ENCODE data around the gene RFXANK. TPM values are rescaled to one million over a fixed set of nuclear protein-coding genes. Genes with fewer than 3 reads are reported as not detected.

The RFXANK gene
- total RNA-seq, 1 donor from 2014 or later: 31.2 TPM

- no peak overlapping the region for H3K4me2 ChIP-seq
- H3K27me3 Mint-ChIP-seq (ENCODE audit: insufficient read depth, low read depth): peaks cover 5% of the 10 kb centered on the region
- H3K9ac ChIP-seq: no peak overlapping the region
- H3K9me3 Mint-ChIP-seq: no peaks in the 10 kb centered on the region
- H3K27ac Mint-ChIP-seq: no peak overlapping the region
- no peaks in the 10 kb centered on the region for H3K79me2 ChIP-seq (ENCODE audit: low read depth)
- H3K36me3 Mint-ChIP-seq: no peaks in the 10 kb centered on the region
- H3K27ac ChIP-seq: no peak overlapping the region
- no peaks in the 10 kb centered on the region for H3F3A ChIP-seq (ENCODE audit: low read depth)
- no peak overlapping the region for H3K4me3 ChIP-seq
- H3K4me3 Mint-ChIP-seq: no peak overlapping the region
- DNase-seq (ENCODE audit: low spot score): no peak
- no peak for TF ChIP-seq CTCF (IDR thresholded peaks at IDR 0.05)
- no peak for TF ChIP-seq EZH2phosphoT487 (IDR thresholded peaks at IDR 0.05)
- no peak for TF ChIP-seq EZH2 (IDR thresholded peaks at IDR 0.05)
- no peaks in the 10 kb centered on the region for H3K4me1 Mint-ChIP-seq
- H3K27me3 ChIP-seq: peaks cover 1% of the 10 kb centered on the region
- H3K4me1 ChIP-seq: no peaks in the 10 kb centered on the region
- H3K36me3 ChIP-seq: no peaks in the 10 kb centered on the region
- H4K20me1 ChIP-seq (ENCODE audit: low read depth): peaks cover 9% of the 10 kb centered on the region
- no peak overlapping the region for H2AFZ ChIP-seq (replicated peaks)
- H3K9me3 ChIP-seq (ENCODE audit: low read depth): no peaks in the 10 kb centered on the region
Observed at GRCh38 chr19:19176950-19177349, 15.1 kb upstream of the RFXANK start.

GRCh38 chr19:19179548-19180441 lies 12.3 kb upstream of the RFXANK start:
- Histone ChIP-seq H4K20me1 (ENCODE audit: low read depth) (peaks cover 1% of the 10 kb centered on the region), H3K9me3 (ENCODE audit: low read depth) (no peaks in the 10 kb centered on the region), H3K27me3 (no peaks in the 10 kb centered on the region), H2AFZ (replicated peaks) (no peak overlapping the region), H3K36me3 (no peaks in the 10 kb centered on the region), H3K9ac (no peak overlapping the region), H3K4me2 (no peak overlapping the region), H3F3A (ENCODE audit: low read depth) (no peaks in the 10 kb centered on the region), H3K4me3 (no peak overlapping the region), H3K79me2 (ENCODE audit: low read depth) (no peaks in the 10 kb centered on the region), H3K27ac (no peak overlapping the region), H3K4me1 (no peaks in the 10 kb centered on the region)
- TF ChIP-seq CTCF (IDR thresholded peaks at IDR 0.05) (no peak), EZH2 (IDR thresholded peaks at IDR 0.05) (no peak), EZH2phosphoT487 (IDR thresholded peaks at IDR 0.05) (no peak)
- no peak for DNase-seq (ENCODE audit: low spot score)
- Mint-ChIP-seq H3K27me3 (ENCODE audit: insufficient read depth, low read depth) (peaks cover 8% of the 10 kb centered on the region), H3K9me3 (no peaks in the 10 kb centered on the region), H3K4me3 (no peak overlapping the region), H3K36me3 (peaks cover 3% of the 10 kb centered on the region), H3K27ac (no peak overlapping the region), H3K4me1 (no peaks in the 10 kb centered on the region)

- Histone ChIP-seq H3K9ac (no peak overlapping the region), H3K27ac (no peak overlapping the region), H3F3A (ENCODE audit: low read depth) (peaks cover under 1% of the 10 kb centered on the region), H3K79me2 (ENCODE audit: low read depth) (no peaks in the 10 kb centered on the region), H3K27me3 (no peaks in the 10 kb centered on the region), H2AFZ (replicated peaks) (no peak overlapping the region), H3K4me2 (no peak overlapping the region), H3K4me3 (no peak overlapping the region), H3K36me3 (no peaks in the 10 kb centered on the region), H4K20me1 (ENCODE audit: low read depth) (no peaks in the 10 kb centered on the region), H3K9me3 (ENCODE audit: low read depth) (no peaks in the 10 kb centered on the region), H3K4me1 (no peaks in the 10 kb centered on the region)
- H3K27ac Mint-ChIP-seq: no peak overlapping the region
- no peak overlapping the region for H3K4me3 Mint-ChIP-seq
- no peaks in the 10 kb centered on the region for H3K4me1 Mint-ChIP-seq
- no peaks in the 10 kb centered on the region for H3K9me3 Mint-ChIP-seq
- peaks cover 7% of the 10 kb centered on the region for H3K36me3 Mint-ChIP-seq
- H3K27me3 Mint-ChIP-seq (ENCODE audit: insufficient read depth, low read depth): peaks cover 8% of the 10 kb centered on the region
- DNase-seq (ENCODE audit: low spot score): no peak
- no peak for TF ChIP-seq EZH2phosphoT487 (IDR thresholded peaks at IDR 0.05)
- TF ChIP-seq CTCF (IDR thresholded peaks at IDR 0.05): no peak
- no peak for TF ChIP-seq EZH2 (IDR thresholded peaks at IDR 0.05)
Observed at GRCh38 chr19:19181488-19181998, 10.5 kb upstream of the RFXANK start.

Measured in neural progenitor cell (in vitro differentiated cells).